Caco-2 (cell line): ENCODE results near the gene GPR137B. TPM values are rescaled to one million over a fixed set of nuclear protein-coding genes. Genes with fewer than 3 reads are reported as not detected.

Experiments used
- BruUV-seq: library from RNA; stranded (reverse); fragments of 400-500 nt; replicated peaks from 2 replicates; lab custom pipeline; 2021; lab: Mats Ljungman, UMichigan
- CTCF ChIA-PET: fragments of 300-600 bp; sonication (Branson Sonifier 250); formaldehyde crosslinking; loops from one replicate; lab custom pipeline; 2022; ENCODE audit warnings: antibody characterized with exemption; lab: Charles Lee
- POLR2A ChIA-PET: fragments of 300-600 bp; sonication (Branson Sonifier 250); formaldehyde crosslinking; loops from one replicate; lab custom pipeline; 2022; ENCODE audit warnings: antibody characterized with exemption; lab: Charles Lee
- DNase-seq, 2 experiments: peaks; one replicate each; pipeline versions ENCODE4 v3.0.0 to v3.0.0-alpha.2; 2020 to 2022
- H3K27me3 ChIP-seq: replicated peaks from 2 replicates; pipeline ENCODE4 v1.6.0; 2011; ENCODE audit warnings: low read length; ENCODE audit not compliant: control insufficient read depth, insufficient read depth
- H3K36me3 ChIP-seq: 2 replicates; pipeline ENCODE4 v1.5.1; 2011; ENCODE audit warnings: low read length; ENCODE audit not compliant: control insufficient read depth, insufficient read depth
- H3K4me1 ChIP-seq: fragments of 250-450 bp; sonication (Bioruptor Pico); 2 replicates; pipeline ENCODE4 v1.5.1; 2020; ENCODE audit warnings: mild to moderate bottlenecking
- H3K4me3 ChIP-seq: 2 replicates; pipeline ENCODE4 v1.5.1; 2011; ENCODE audit warnings: low read depth, mild to moderate bottlenecking, control low read depth, low read length
- H3K9me3 ChIP-seq: fragments of 250-450 bp; sonication (Bioruptor Pico); 2 replicates; pipeline ENCODE4 v1.5.1; 2020; ENCODE audit warnings: mild to moderate bottlenecking, moderate library complexity
- H3K27ac Mint-ChIP-seq: one replicate; pipeline ENCODE4 v1.8.0; 2022; ENCODE audit warnings: mixed read lengths; ENCODE audit not compliant: unreplicated experiment
- H3K27me3 Mint-ChIP-seq: one replicate; pipeline ENCODE4 v1.8.0; 2022; ENCODE audit warnings: mixed read lengths; ENCODE audit not compliant: insufficient read depth, unreplicated experiment
- H3K36me3 Mint-ChIP-seq: one replicate; pipeline ENCODE4 v1.8.0; 2022; ENCODE audit warnings: mild to moderate bottlenecking, mixed read lengths; ENCODE audit not compliant: insufficient read depth, unreplicated experiment
- H3K4me1 Mint-ChIP-seq: one replicate; pipeline ENCODE4 v1.8.0; 2022; ENCODE audit warnings: low read depth, mixed read lengths; ENCODE audit not compliant: unreplicated experiment
- H3K4me3 Mint-ChIP-seq: one replicate; pipeline ENCODE4 v1.8.0; 2022; ENCODE audit warnings: mild to moderate bottlenecking, moderate library complexity, mixed read lengths; ENCODE audit not compliant: unreplicated experiment
- H3K9me3 Mint-ChIP-seq: one replicate; pipeline ENCODE4 v1.8.0; 2022; ENCODE audit warnings: mixed read lengths; ENCODE audit not compliant: unreplicated experiment
- intact Hi-C: fragments of 100-400 bp; cut with micrococcal nuclease; formaldehyde crosslinking; loops from one replicate; pipeline ENCODE4 v1.10.0; 2022; ENCODE audit not compliant: unreplicated experiment
- total RNA-seq: library from RNA; stranded (reverse); gene quantifications from 2 replicates; pipeline ENCODE4 v1.2.3, GENCODE V29; 2022
- TF ChIP-seq, protein P1 (sequence below), 2 experiments: fragments of 200-600 bp in 1 of 2; IDR thresholded peaks; 1 replicate in 1 of 2; 2 replicates in 1 of 2; pipeline versions ENCODE4 v1.5.1 to v1.8.0; 2011 to 2022; ENCODE audit warnings: antibody characterized with exemption in 1 of 2, control low read depth in 1 of 2, inconsistent platforms in 1 of 2, low read depth in 1 of 2, low read length in 1 of 2, mild to moderate bottlenecking in 1 of 2, moderate library complexity in 1 of 2; ENCODE audit not compliant: insufficient read depth in 1 of 2, severe bottlenecking in 1 of 2, unreplicated experiment in 1 of 2

Gene GPR137B
- total RNA-seq, 1 experiment from 2014 or later: 5.9 TPM

GRCh38 chr1:236148470-236148845, 6.1 kb downstream of the GPR137B start:
- H3K36me3 Mint-ChIP-seq: no peaks in the 10 kb centered on the region

GRCh38 chr1:236149003-236149595, 6.8 kb downstream of the GPR137B start:
- H3K4me3 ChIP-seq: no peak overlapping the region
- H3K36me3 Mint-ChIP-seq: no peaks in the 10 kb centered on the region
- CTCF ChIA-PET: no interaction called here
- H3K36me3 ChIP-seq: no peaks in the 10 kb centered on the region
- H3K4me1 ChIP-seq: no peaks in the 10 kb centered on the region
- H3K4me1 Mint-ChIP-seq: no peaks in the 10 kb centered on the region
- BruUV-seq: no TSS peak
- no peak overlapping the region for H3K4me3 Mint-ChIP-seq
- no peaks in the 10 kb centered on the region for H3K9me3 ChIP-seq
- no peak for DNase-seq
- no peaks in the 10 kb centered on the region for H3K27me3 ChIP-seq
- H3K9me3 Mint-ChIP-seq: no peaks in the 10 kb centered on the region
- TF ChIP-seq, protein P1, sequence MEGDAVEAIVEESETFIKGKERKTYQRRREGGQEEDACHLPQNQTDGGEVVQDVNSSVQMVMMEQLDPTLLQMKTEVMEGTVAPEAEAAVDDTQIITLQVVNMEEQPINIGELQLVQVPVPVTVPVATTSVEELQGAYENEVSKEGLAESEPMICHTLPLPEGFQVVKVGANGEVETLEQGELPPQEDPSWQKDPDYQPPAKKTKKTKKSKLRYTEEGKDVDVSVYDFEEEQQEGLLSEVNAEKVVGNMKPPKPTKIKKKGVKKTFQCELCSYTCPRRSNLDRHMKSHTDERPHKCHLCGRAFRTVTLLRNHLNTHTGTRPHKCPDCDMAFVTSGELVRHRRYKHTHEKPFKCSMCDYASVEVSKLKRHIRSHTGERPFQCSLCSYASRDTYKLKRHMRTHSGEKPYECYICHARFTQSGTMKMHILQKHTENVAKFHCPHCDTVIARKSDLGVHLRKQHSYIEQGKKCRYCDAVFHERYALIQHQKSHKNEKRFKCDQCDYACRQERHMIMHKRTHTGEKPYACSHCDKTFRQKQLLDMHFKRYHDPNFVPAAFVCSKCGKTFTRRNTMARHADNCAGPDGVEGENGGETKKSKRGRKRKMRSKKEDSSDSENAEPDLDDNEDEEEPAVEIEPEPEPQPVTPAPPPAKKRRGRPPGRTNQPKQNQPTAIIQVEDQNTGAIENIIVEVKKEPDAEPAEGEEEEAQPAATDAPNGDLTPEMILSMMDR (IDR thresholded peaks at IDR 0.05; ENCODE audit: insufficient read depth in 1 of 2, low read depth in 1 of 2, low read length in 1 of 2, severe bottlenecking in 1 of 2, unreplicated experiment in 1 of 2): no peak
- no peak overlapping the region for H3K27ac Mint-ChIP-seq
- POLR2A ChIA-PET: no interaction called here
- intact Hi-C loops: no loop called here
- H3K27me3 Mint-ChIP-seq: no peaks in the 10 kb centered on the region

More at GRCh38 chr1:236148470-236148845, 6.1 kb downstream of the GPR137B start:
- Mint-ChIP-seq H3K4me3 (no peak overlapping the region), H3K4me1 (no peaks in the 10 kb centered on the region), H3K27me3 (no peaks in the 10 kb centered on the region), H3K9me3 (no peaks in the 10 kb centered on the region), H3K27ac (no peak overlapping the region)
- H3K9me3 ChIP-seq: no peaks in the 10 kb centered on the region
- no peak for DNase-seq
- POLR2A ChIA-PET: no interaction called here
- no peaks in the 10 kb centered on the region for H3K4me1 ChIP-seq
- BruUV-seq: no TSS peak
- H3K27me3 ChIP-seq: no peaks in the 10 kb centered on the region
- no peaks in the 10 kb centered on the region for H3K36me3 ChIP-seq
- intact Hi-C loops: no loop called here
- CTCF ChIA-PET: no interaction called here
- TF ChIP-seq, protein P1 (IDR thresholded peaks at IDR 0.05; ENCODE audit: insufficient read depth in 1 of 2, low read depth in 1 of 2, low read length in 1 of 2, severe bottlenecking in 1 of 2, unreplicated experiment in 1 of 2): no peak
- H3K4me3 ChIP-seq: no peak overlapping the region

DNA sequence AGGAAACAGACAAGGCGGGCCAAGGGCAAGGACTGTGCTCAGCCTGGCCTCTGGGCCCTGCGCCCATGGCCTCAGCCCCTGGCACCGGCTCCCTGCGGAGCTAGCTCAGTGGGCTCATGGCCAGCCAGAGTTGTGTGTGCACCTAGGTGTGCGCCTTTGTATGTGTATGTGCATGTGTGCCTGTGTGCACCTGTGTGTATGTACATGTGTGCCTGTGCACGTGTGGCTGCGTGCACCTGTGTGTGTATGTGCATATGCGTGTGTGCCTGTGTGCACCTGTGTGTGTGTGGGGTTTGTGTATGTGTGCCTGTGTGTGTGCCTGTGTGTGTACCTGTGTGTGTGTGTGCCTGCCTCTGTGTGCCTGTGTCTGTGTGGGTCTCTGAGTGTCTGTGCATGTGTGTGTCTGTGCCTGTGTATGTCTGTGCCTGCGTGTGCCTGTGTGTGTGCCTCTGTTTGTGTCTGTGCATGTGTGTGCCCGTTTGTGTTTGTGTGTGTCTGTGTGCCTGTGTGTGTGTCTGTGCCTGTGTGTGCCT, 7.4 kb downstream of the GPR137B start:
- CTCF ChIA-PET: no interaction called here
- H3K27ac Mint-ChIP-seq: no peak overlapping the region
- DNase-seq: no peak
- H3K4me1 Mint-ChIP-seq: no peaks in the 10 kb centered on the region
- POLR2A ChIA-PET: no interaction called here
- H3K36me3 Mint-ChIP-seq: no peaks in the 10 kb centered on the region
- no peaks in the 10 kb centered on the region for H3K9me3 Mint-ChIP-seq
- no peaks in the 10 kb centered on the region for H3K4me1 ChIP-seq
- no peak overlapping the region for H3K4me3 ChIP-seq
- H3K9me3 ChIP-seq: no peaks in the 10 kb centered on the region
- no TSS peak for BruUV-seq
- H3K27me3 ChIP-seq: no peaks in the 10 kb centered on the region
- no peak overlapping the region for H3K4me3 Mint-ChIP-seq
- H3K27me3 Mint-ChIP-seq: no peaks in the 10 kb centered on the region
- no peaks in the 10 kb centered on the region for H3K36me3 ChIP-seq
- TF ChIP-seq, protein P1 (IDR thresholded peaks at IDR 0.05; ENCODE audit: insufficient read depth in 1 of 2, low read depth in 1 of 2, low read length in 1 of 2, severe bottlenecking in 1 of 2, unreplicated experiment in 1 of 2): no peak
- intact Hi-C loops: no loop called here
